ENCODE data around the gene IFNLR1.

Gene IFNLR1

GRCh38 chr1:24127801-24128363 lies 59.2 kb downstream of the IFNLR1 start:
- H3K4me3 ChIP-seq (ENCODE audit: control insufficient read depth, low read depth, low read length) = no peak overlapping the region
- TF ChIP-seq, protein P1, sequence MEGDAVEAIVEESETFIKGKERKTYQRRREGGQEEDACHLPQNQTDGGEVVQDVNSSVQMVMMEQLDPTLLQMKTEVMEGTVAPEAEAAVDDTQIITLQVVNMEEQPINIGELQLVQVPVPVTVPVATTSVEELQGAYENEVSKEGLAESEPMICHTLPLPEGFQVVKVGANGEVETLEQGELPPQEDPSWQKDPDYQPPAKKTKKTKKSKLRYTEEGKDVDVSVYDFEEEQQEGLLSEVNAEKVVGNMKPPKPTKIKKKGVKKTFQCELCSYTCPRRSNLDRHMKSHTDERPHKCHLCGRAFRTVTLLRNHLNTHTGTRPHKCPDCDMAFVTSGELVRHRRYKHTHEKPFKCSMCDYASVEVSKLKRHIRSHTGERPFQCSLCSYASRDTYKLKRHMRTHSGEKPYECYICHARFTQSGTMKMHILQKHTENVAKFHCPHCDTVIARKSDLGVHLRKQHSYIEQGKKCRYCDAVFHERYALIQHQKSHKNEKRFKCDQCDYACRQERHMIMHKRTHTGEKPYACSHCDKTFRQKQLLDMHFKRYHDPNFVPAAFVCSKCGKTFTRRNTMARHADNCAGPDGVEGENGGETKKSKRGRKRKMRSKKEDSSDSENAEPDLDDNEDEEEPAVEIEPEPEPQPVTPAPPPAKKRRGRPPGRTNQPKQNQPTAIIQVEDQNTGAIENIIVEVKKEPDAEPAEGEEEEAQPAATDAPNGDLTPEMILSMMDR (IDR thresholded peaks at IDR 0.05; ENCODE audit: control insufficient read depth, insufficient read depth, low read depth, low read length, missing control alignments) = no peak
- DNase-seq (ENCODE audit: low read depth) = no peak

- TF ChIP-seq, protein P1 (IDR thresholded peaks at IDR 0.05; ENCODE audit: control insufficient read depth, insufficient read depth, low read depth, low read length, missing control alignments) = no peak
- DNase-seq (ENCODE audit: low read depth) = no peak
- H3K4me3 ChIP-seq (ENCODE audit: control insufficient read depth, low read depth, low read length) = no peak overlapping the region
Observed at GRCh38 chr1:24127134-24127800, 59.8 kb downstream of the IFNLR1 start.

DNA sequence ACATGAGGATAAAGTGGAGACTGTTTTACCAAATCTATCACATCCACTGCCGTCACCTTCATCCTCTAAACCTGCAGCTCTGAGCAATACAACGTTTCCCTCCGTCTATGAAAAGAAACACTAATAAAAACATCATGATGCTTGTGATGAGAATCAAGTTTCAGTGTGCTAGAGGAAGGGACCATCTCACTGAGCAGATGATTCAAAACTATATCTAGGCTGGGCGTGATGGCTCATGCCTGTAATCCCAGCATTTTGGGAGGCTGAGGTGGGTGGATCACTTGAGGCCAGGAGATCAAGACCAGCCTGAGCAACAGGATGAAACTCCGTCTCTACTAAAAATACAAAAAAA lies 60.4 kb downstream of the IFNLR1 start:
- TF ChIP-seq, protein P1 (IDR thresholded peaks at IDR 0.05; ENCODE audit: control insufficient read depth, insufficient read depth, low read depth, low read length, missing control alignments) = no peak
- DNase-seq (ENCODE audit: low read depth) = no peak
- no peak overlapping the region for H3K4me3 ChIP-seq (ENCODE audit: control insufficient read depth, low read depth, low read length)

GRCh38 chr1:24126018-24126671 lies 60.9 kb downstream of the IFNLR1 start:
- no peak for DNase-seq (ENCODE audit: low read depth)
- TF ChIP-seq, protein P1 (IDR thresholded peaks at IDR 0.05; ENCODE audit: control insufficient read depth, insufficient read depth, low read depth, low read length, missing control alignments) = no peak
- H3K4me3 ChIP-seq (ENCODE audit: control insufficient read depth, low read depth, low read length) = no peak overlapping the region

DNA sequence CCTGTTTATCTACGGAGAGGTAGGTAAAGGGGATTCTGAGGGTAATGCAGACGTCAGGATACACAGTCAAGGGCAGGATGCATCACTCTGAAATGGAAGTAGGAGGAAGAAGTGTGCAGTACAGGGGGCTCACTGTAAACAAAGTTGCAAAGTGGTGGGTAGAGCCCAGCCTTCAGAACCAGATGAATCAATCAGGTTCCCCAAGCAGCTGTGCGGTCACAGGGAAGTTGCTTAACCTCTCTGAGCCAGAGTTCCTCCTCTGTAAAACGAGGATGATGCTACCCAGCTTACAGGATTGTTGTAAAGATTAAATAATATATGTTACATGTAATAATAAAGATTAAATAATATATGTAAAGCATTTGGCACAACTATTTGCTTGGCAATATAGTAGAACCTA lies 61.6 kb downstream of the IFNLR1 start:
- TF ChIP-seq, protein P1 (IDR thresholded peaks at IDR 0.05; ENCODE audit: control insufficient read depth, insufficient read depth, low read depth, low read length, missing control alignments) = no peak
- H3K4me3 ChIP-seq (ENCODE audit: control insufficient read depth, low read depth, low read length) = no peak overlapping the region
- DNase-seq (ENCODE audit: low read depth) = no peak

- TF ChIP-seq, protein P1 (IDR thresholded peaks at IDR 0.05; ENCODE audit: control insufficient read depth, insufficient read depth, low read depth, low read length, missing control alignments) = no peak
- DNase-seq (ENCODE audit: low read depth) = no peak
- H3K4me3 ChIP-seq (ENCODE audit: control insufficient read depth, low read depth, low read length) = no peak overlapping the region
Observed at GRCh38 chr1:24124980-24125379, 62.1 kb downstream of the IFNLR1 start.

Measured in AG09309 (cell line).